Endometrium (tissue), 2 donors: ENCODE measurements around the gene PLA2G15.

Source experiments
- FAIRE-seq: peaks from 2 replicates; lab custom pipeline; 2012; peaks lifted over from hg19 to GRCh38; lab: Jason Lieb, UNC
- donor health status: control.
- donor health status: control.

Gene PLA2G15, protein sequence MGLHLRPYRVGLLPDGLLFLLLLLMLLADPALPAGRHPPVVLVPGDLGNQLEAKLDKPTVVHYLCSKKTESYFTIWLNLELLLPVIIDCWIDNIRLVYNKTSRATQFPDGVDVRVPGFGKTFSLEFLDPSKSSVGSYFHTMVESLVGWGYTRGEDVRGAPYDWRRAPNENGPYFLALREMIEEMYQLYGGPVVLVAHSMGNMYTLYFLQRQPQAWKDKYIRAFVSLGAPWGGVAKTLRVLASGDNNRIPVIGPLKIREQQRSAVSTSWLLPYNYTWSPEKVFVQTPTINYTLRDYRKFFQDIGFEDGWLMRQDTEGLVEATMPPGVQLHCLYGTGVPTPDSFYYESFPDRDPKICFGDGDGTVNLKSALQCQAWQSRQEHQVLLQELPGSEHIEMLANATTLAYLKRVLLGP

DNA sequence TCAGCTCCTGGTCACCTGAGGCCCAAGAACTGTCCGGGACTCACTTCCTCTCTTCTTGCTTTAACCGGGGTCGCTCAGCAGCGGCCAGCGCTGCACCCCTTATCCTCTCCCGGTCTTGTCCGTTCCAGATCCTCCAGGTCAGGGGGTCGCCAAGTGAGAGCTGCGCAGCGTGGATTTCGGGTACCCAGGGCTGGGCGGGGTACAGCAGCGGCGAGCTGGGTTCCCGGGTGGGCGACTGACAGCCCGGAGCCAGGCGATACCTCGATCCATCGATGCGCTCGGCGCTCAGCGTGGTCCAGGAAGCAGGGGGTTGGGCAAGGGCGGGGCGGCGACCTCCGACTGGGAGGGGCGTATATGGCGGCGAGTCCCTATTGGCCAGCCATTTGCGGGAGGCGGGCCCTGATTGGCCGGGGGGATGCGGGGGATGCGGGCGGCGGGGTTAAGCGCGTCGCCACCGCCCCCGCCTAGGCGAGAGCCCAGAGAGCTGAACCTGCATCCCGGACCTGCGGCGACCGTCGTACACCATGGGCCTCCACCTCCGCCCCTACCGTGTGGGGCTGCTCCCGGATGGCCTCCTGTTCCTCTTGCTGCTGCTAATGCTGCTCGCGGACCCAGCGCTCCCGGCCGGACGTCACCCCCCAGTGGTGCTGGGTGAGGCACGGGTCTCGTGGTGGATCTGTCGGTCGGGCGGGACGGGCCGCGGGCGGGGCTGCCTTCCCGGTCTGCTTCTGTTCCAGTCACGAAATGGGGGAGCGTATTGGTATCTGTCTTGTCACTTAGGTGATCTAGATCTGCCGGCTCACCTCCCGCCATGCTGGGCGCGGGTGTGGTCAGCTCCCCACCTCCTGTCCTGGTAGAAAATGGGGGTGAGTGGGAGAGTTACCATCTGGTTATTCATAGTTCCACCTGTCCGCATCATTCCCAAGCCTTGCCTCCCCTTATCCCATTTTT lies at the start of gene PLA2G15:
Gene PLA2G15, plus strand, starts transcription at position 471 of the 951 bp plus-strand sequence. Its CDS starts 54 bp downstream, at position 525.
- FAIRE-seq, result no peak

DNA sequence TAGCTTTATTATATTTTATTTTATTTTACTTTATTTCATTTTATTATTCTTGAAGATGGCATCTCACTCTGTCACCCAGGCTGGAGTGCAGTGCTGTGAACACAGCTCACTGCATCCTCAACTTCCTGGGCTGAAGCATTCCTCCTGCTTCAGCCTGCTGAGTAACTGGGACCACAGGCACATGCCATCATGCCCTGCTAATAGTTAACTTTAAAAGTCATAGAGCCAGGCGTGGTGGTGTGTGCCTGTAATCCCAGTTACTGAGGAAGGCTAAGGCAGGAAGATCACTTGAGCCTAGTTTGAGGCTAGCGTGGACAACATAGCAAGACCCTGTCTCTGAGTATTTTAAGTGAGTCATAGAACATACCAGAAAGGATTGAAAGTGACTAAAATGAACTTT lies 47.9 kb upstream of the PLA2G15 start:
- no peak for FAIRE-seq

DNA sequence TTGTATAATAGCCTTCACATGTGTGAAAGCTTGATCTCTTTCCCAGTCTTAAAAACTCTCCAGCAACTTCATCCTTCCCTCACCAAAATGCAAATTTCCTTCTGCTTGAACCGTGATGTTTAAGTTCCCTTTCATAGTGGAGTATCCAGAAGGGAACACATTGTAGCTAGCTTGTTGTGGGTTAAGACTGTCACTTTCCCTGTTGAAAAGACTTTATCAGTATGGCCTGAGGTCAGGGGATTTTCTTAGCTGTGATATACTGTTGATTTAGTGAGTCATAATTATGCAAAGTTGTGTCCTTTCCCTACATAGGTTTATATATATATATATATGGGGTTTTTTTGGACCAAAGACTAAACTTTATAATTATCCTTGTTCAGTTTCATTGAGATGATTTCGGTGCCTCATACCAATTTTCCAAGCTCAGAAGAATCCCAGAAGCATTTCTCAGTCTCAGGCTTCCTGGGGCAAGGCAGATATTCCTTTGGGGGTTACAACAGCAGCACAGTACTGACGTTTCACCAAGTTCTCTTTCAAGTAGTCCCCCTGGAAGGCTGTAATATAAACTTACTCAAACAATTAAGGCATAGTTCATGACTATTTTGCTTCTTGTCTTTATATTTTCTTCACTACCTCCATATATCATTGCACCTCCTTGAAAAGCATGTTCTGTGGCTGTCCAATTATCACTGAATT lies 44.9 kb upstream of the PLA2G15 start:
- FAIRE-seq, result no peak

DNA sequence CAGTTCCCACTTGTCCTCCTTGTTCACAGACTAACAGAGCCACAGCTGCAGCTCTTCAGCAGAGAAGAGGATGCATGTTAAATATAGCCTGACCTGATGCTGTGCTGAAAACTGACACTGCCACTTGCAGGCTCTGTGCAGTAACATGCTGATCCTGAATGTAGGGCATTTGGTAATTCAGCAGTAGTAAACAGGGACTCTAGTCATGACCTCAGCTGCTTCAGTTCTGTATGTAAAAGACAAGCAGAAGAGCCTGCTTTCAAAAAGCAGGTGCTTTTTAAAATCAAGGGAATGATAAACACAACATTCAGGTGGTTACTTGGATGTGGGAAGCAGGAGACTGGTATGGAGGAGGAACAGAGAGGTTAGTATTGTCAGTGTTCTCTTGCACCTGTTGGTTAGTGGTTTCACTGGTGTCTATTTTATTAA lies 43.1 kb upstream of the PLA2G15 start:
- FAIRE-seq, result no peak

DNA sequence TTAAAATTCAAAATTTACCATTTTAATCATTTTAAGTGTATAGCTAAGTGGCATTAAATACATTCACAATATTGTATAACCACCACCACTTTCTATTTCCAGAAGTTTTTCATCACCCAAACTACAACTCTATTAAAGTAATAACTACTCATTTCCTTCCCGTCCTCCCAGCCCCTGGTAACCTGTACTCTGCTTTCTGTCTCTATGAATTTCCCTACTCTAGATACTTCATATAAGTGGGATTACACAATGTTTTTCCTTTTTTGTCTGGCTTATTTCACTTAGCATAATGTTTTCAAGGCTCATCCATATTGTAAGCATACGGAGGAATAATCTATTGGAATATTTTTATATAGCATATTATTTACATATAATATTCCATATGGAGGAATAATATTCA lies 38.9 kb upstream of the PLA2G15 start:
- no peak for FAIRE-seq

DNA sequence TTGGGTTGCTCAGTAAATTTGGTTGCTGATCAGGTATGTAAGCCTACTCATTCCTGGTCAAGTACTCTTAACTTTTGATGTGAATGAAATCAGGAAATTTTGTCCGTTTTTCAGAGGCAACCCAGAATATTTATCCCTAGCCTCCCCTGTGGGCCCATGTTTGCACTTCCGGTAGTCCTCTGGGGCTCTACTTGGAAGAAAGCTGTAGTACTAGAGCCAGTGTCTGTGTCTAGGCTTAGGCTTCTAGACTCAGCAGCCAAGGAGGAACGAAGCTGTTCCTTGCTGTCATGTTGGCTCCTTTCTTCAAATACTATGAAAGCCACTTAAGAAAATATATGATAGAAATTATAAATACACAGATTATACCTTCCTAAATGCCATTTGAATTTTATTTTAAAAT lies 30.4 kb upstream of the PLA2G15 start:
- no peak for FAIRE-seq

DNA sequence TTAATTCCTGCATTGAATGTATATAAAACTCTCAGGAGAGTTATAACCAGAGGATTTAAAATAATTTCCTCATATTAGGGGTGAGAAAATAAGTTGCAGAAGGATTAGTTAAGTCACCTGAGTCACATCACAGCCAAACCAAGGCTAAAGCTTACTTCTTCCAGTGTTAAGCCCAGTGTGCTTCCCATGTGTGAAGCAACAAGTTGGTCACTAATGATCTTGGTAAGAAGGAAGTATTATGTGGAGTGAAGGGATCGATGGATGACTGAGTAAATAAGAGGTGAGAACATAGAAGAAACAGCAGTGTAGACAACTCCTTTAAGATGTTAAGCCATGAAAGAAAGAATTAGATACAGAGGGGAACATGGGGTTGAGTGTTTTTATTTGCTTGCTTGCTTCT lies 29.9 kb upstream of the PLA2G15 start:
- FAIRE-seq, result no peak

DNA sequence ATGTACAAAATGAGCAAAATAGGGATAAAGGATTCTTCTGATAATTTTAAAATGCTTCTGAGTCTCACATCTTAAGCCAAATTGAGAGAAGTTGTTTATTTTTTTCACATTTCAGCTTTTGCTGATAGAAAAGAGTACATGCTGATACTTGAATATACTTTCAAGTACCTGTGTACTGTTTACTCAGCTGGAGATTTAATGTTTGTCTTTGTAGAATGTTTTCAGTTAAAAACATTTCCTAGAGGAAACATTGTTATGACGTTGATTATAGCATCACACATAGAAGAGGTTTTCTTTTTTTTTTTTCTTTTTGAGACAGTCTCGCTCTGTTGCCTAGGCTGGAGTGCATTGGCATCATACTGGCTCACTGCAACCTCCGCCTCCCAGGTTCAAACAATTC lies 28.9 kb upstream of the PLA2G15 start:
- no peak for FAIRE-seq

DNA sequence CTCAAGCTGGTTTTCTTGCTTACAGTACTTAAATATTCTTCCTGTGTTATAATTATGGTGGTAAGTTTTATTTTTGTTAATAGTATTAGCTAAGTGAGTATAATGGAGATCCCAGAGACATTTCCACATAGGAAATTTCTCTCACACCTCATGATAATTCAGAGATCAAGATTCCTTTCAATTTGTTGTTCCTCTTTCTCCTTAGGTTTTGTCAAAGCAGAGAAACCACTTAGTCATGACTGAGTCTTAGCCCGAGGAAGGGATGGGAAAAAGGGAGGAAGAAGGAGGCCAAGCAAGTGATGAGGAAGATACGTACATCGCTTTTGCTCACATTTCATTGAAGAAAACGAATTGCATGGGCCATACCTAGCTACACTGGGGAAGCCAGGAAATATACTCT lies 27.7 kb upstream of the PLA2G15 start:
- FAIRE-seq, result no peak

DNA sequence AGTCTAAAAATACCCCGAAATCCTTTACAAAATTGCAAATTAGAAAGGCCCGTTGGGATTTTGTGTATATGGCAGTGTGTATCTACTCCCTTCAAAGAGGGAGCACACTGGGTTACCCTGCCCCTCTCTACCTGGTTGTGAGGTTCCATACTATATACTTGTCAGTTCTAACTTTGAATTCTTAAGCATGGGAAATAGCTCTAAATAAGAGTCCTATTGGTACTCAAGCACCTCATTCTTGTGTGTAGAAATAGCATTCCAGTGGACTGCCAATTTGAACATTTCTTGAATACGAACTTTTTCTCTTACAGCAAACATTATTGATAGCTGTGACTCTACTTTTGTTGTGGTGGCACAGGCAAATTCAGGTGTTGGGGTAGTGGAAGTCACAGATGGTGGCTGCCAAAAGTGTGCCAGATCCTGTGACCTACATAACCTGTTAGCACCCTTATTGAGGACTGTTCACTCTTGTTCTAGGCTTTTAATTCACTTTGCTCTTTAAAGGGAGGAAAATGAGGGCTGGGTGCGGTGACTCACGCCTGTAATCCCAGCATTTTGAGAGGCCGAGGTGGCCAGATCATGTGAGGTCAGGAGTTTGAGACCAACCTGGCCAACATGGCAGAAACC lies 25.3 kb upstream of the PLA2G15 start:
- no peak for FAIRE-seq

DNA sequence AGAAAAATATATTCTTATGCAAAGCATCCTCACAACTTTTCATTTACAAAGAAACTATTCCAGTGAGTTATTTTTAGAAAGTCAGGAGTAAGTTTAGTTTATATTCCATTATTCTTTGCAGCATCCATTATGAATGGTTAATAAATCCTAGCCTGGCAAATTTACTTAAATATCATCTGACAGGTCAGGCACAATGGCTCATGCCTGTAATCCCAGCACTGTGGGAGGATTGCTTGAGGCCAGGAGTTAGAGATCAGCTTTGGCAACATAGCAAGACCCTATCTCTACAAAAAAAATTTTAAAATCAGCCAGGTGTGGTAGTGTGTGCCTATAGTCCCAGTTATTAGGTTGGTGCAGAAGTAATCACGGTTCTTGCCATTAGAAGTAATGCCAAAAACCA lies 22.1 kb upstream of the PLA2G15 start:
- FAIRE-seq, result no peak

DNA sequence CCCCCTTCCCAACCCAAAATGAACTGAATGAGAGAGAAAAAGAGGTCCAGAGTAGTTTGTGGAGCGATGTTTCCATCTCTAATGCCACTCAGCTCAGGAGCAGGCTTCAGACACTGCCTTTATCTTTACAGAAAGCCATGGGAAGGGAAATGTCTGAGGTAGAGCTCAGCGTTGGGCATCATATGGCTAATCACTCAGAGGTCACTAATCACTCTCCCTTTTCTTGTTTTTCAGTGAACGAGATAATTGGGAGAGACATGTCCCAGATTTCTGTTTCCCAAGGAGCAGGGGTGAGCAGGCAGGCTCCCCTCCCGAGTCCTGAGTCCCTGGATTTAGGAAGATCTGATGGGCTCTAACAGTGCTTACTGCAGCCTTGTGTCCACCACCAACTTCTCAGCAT lies 19.1 kb upstream of the PLA2G15 start:
- no peak for FAIRE-seq

DNA sequence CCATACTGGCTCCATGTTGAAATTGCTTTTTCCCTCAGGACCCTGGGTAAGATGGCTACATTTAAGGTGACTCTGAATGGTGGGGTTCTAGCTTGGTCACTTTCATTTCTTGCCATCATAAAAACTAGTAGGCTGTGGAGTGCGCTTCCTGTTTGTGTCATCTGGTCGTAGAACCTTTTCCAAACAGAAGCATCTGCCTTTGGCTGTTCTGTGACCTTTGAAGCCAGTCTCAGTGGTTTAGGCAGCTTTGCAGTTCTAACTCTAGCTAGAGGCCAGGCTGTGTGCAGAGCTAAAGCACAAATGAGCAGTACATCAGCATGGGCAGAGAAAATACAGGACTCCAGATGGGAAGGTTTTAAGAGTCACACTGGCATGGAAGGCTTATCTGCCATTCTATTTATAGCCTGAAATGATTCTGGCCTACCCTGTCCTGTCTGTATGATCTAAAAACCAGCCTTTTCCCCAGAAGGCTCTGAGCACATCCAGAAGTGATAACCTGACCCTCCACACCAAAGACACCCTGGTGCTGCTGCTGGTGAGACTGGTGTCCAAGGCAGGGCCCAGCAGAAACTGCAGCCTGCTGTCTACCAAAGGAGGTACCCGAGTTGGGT lies 17.9 kb upstream of the PLA2G15 start:
- FAIRE-seq, result no peak

DNA sequence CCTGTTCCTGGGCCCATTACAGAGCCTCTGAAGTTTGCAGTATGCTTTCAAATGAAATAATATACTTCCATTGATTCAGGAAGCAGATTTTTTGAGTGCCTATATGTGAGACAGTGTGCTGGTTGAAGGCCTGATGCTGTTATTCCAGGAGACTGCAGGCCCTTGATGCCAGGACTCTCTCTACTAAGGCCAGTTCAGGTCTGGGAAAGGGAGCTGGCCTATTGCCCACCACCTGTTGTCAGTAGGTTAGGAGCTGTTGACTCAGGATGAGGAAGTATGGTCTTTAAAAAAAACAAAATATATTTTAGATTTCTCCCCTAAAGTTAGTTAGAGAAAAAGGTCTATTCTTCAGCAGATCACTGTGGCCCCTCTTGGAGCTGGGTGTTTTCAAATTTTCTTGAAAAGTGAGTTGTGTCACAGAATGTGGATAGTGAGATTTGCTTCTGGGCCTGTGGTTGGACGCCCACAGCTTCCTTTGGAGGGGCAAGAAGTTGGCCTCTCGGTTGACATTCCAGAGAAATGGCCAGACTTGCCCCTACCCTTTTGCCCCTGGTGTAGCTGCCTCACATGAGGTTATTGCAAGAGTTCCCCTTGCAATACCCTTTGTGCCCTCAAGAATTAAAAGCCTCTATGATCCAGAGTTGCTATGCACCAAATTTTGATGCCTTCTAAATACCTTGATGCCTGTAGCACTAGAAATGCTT lies 17.2 kb upstream of the PLA2G15 start:
- FAIRE-seq, result no peak

DNA sequence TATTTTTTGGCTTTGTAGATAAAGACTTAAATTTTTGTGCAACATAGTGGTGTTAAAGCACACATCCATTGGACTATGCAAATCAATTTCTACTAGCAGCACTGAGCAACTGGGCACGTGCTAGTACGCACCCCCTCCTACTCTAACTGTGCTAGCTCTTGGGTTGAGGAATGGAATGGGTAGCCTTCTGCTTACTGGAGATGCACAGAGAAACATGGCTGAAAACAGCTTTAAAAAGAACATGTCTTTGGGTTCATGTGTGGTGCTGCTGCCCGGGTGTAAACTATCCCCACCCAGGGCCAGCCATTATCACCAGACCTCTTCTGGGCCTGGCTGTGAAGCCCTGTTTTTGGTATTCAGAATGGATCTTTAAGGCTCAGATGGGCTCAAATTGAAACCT lies 16.5 kb upstream of the PLA2G15 start:
- no peak for FAIRE-seq

DNA sequence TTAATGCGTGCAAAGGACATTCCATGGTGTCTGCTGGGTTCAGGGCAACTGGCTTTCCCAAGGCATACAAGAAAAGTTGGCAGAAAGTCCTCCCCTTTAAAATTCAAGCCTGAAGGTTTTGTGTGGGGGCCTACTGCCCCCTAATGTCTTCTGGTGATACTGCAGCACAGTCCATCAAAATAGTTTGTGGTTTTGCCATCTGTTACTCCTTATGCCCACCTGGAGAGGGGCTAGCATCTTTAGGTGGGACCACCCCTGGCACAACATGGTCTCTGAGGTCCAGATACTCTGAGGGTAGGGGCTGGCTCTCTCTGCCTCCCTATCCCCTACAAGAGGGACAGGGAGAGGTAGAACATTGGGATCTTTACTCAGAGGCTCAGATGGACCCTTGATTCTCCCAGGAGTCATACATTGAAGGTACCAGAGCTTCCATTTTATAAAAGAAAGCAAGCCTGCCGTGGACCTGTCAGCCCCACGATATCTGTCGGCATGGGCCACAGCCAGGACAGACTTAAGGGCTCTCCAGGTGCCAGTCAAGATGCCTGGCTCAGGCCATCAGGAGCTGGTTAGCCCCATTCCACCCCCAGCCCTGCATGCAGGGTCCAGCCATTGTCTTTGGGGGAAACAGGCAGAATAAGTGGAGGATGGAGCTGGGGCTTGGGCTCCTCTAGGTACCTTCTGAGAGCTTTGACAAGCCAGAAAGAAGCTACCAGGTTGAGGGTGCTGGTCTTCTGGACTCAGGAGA lies 15.6 kb upstream of the PLA2G15 start:
- no peak for FAIRE-seq

DNA sequence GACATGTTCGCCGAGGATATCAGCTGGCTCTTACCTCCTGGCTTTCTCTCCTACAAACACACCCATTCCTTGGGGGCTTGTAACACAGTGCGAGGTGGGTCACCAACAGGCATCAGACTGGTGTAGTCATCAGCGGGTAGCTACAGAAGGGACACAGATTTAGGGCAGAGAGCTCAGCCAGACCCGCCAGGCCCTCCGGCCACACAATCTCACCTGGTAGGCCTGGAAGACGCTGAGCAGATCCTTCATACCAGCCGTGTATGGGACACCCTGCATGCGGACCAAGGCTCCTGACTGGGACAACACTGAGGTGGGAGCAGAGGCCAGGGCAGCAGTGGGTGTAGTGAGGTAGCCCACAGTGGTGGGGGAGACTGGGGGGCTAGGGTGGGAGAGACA lies 15.0 kb upstream of the PLA2G15 start:
- no peak for FAIRE-seq

DNA sequence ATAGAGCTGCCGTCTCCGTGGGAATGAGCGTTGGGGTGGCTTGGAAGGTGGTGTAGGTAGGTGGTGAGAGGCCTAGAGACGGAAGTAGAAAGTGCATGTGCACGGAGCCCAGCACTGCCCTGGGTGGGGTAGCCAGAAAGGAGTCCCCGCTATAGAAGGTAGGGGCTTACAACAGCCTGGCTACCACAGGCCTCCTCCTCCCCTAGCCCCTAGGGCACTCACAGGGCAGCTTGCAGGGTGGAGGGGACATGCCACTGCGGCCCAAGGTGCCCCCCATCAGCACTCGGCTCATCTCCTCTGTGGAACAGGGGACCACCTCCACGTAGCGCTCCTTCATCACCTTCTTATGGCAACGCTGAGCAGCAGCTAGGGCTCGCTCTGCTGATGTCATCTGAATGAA lies 14.2 kb upstream of the PLA2G15 start:
- FAIRE-seq, result no peak

DNA sequence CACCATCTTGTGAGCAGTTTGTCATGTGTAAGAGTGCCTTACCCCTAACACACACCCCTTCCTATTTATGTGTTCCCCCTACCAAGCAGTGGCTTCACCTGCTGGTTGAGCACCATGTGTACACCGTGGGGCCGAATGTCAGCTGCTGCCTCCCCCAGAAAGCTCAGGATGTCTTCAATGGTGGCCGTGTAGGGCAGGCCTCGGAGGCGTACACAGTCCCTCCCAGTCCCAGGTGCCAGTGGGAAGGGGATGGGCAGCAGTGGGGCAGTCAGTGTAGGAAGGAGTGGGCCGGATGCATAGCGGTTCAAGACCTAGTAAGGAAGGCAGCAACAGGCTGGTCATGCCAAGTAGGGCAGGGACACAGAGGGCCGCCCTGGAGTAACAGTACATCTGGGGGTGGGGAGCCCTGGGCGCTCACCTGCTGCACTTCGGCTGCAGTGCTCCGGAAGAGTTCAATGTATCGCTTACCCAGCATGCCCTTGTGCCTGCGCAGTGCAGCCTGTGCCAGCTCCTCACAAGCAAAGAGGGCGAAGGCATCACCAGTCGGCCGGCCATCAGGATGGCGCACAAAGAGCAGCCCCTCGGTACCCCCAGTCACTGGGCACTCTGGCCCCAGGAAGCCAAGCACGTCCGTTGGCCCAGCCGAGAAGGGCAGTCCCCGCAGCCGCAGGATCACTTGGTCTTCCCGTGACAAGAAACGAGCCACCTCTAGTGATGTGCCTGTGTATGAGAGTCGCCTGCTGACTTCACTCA lies 13.6 kb upstream of the PLA2G15 start:
- FAIRE-seq, result no peak

DNA sequence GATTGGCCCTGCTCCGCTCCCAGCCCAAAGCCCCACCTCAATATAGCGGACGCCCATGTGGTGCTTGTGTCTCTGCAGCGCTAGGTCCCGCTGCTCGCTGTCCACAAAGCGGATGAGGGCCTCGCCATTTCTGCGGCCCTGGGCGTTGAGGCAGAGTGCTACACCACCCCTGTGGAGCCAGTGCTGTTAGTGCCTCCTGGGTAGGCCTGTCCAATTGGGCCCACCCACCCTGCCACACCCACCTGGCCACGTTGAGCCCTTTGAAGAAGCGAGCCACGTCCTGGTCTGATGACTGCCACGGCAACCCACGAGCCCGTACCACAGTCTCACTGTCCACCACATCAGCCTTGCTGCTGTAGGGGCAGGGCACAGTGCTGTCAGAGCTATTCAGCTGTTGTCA lies 12.8 kb upstream of the PLA2G15 start:
- FAIRE-seq, result no peak
